Astrocyte (in vitro differentiated cells and primary cell): Measurements from ENCODE around the gene LOXL4. TPM values are rescaled to one million over a fixed set of nuclear protein-coding genes. Genes with fewer than 3 reads are reported as not detected.

Experiments used
- DNase-seq: peaks from one replicate; pipeline ENCODE4 v3.0.0-alpha.2; 2010; ENCODE audit warnings: low read depth
- FAIRE-seq: peaks from 2 replicates; lab custom pipeline; 2011; peaks lifted over from hg19 to GRCh38; lab: Jason Lieb, UNC
- H2AFZ ChIP-seq: 2 replicates; pipeline ENCODE4 v1.6.0; 2012; ENCODE audit warnings: low read depth, low read length, inconsistent platforms
- H3K27ac ChIP-seq: 2 replicates; pipeline ENCODE4 v1.5.1; 2011; ENCODE audit warnings: low read depth, low read length, inconsistent platforms
- H3K27me3 ChIP-seq: 2 replicates; pipeline ENCODE4 v1.6.0; 2011; ENCODE audit warnings: low read length, inconsistent platforms; ENCODE audit not compliant: insufficient read depth
- H3K36me3 ChIP-seq: 2 replicates; pipeline ENCODE4 v1.5.1; 2011; ENCODE audit warnings: low read length, inconsistent platforms; ENCODE audit not compliant: insufficient read depth
- H3K4me1 ChIP-seq: 2 replicates; pipeline ENCODE4 v1.5.1; 2011; ENCODE audit warnings: low read length, inconsistent platforms; ENCODE audit not compliant: insufficient read depth
- H3K4me2 ChIP-seq: 2 replicates; pipeline ENCODE4 v1.6.0; 2012; ENCODE audit warnings: low read length, inconsistent platforms
- H3K4me3 ChIP-seq: 2 replicates; pipeline ENCODE4 v1.5.1; 2011; ENCODE audit warnings: low read depth, mild to moderate bottlenecking, low read length, inconsistent platforms; ENCODE audit not compliant: insufficient read depth
- H3K79me2 ChIP-seq: 2 replicates; pipeline ENCODE4 v1.6.0; 2012; ENCODE audit warnings: mild to moderate bottlenecking, low read length, inconsistent platforms; ENCODE audit not compliant: insufficient read depth
- H3K9ac ChIP-seq: 2 replicates; pipeline ENCODE4 v1.6.0; 2012; ENCODE audit warnings: mild to moderate bottlenecking, low read length, inconsistent platforms
- H3K9me3 ChIP-seq: 2 replicates; pipeline ENCODE4 v1.5.1; 2012; ENCODE audit warnings: low read depth, mild to moderate bottlenecking, low read length, inconsistent platforms; ENCODE audit not compliant: insufficient read depth
- H4K20me1 ChIP-seq: 2 replicates; pipeline ENCODE4 v1.6.0; 2012; ENCODE audit warnings: low read length, inconsistent platforms; ENCODE audit not compliant: insufficient read depth
- H3K27ac Mint-ChIP-seq: one replicate; pipeline ENCODE4 v1.8.0; 2021; ENCODE audit warnings: mild to moderate bottlenecking, mixed read lengths; ENCODE audit not compliant: unreplicated experiment
- H3K27me3 Mint-ChIP-seq: one replicate; pipeline ENCODE4 v1.8.0; 2021; ENCODE audit warnings: low read depth, mixed read lengths; ENCODE audit not compliant: unreplicated experiment
- H3K36me3 Mint-ChIP-seq: one replicate; pipeline ENCODE4 v1.8.0; 2021; ENCODE audit warnings: low read depth, mixed read lengths; ENCODE audit not compliant: unreplicated experiment
- H3K4me1 Mint-ChIP-seq: one replicate; pipeline ENCODE4 v1.8.0; 2021; ENCODE audit warnings: low read depth, mixed read lengths; ENCODE audit not compliant: unreplicated experiment
- H3K4me3 Mint-ChIP-seq: one replicate; pipeline ENCODE4 v1.8.0; 2021; ENCODE audit warnings: mild to moderate bottlenecking, moderate library complexity, mixed read lengths; ENCODE audit not compliant: unreplicated experiment
- H3K9me3 Mint-ChIP-seq: one replicate; pipeline ENCODE4 v1.8.0; 2021; ENCODE audit warnings: mild to moderate bottlenecking, mixed read lengths; ENCODE audit not compliant: unreplicated experiment
- EZH2 ChIP-seq: IDR thresholded peaks from 2 replicates; pipeline ENCODE4 v1.6.1; 2012; ENCODE audit warnings: mild to moderate bottlenecking, low read length, inconsistent platforms; ENCODE audit not compliant: insufficient read depth
- total RNA-seq: library from RNA; stranded (reverse); gene quantifications from 2 replicates; pipeline ENCODE4 v1.2.1, GENCODE V29; 2021
- TF ChIP-seq, protein P1 (sequence below): IDR thresholded peaks from 2 replicates; pipeline ENCODE4 v1.5.1; 2011; ENCODE audit warnings: low read depth, mild to moderate bottlenecking, inconsistent platforms, low read length, moderate library complexity; ENCODE audit not compliant: insufficient read depth

Gene LOXL4
- total RNA-seq, 1 donor from 2014 or later = 26.6 TPM

- Histone ChIP-seq H2AFZ (no peak overlapping the region), H3K79me2 (peaks cover 29% of the 10 kb centered on the region), H3K9me3 (no peaks in the 10 kb centered on the region), H3K4me2 (no peak overlapping the region), H3K4me3 (no peak overlapping the region), H3K4me1 (no peaks in the 10 kb centered on the region), H3K27ac (no peak overlapping the region), H3K27me3 (no peaks in the 10 kb centered on the region), H3K36me3 (no peaks in the 10 kb centered on the region), H4K20me1 (peaks cover 33% of the 10 kb centered on the region), H3K9ac (no peak overlapping the region)
- Mint-ChIP-seq H3K27me3 (no peaks in the 10 kb centered on the region), H3K9me3 (no peaks in the 10 kb centered on the region), H3K36me3 (peaks cover 4% of the 10 kb centered on the region), H3K4me1 (no peaks in the 10 kb centered on the region), H3K4me3 (no peak overlapping the region), H3K27ac (no peak overlapping the region)
- DNase-seq = no peak
- TF ChIP-seq, protein P1, sequence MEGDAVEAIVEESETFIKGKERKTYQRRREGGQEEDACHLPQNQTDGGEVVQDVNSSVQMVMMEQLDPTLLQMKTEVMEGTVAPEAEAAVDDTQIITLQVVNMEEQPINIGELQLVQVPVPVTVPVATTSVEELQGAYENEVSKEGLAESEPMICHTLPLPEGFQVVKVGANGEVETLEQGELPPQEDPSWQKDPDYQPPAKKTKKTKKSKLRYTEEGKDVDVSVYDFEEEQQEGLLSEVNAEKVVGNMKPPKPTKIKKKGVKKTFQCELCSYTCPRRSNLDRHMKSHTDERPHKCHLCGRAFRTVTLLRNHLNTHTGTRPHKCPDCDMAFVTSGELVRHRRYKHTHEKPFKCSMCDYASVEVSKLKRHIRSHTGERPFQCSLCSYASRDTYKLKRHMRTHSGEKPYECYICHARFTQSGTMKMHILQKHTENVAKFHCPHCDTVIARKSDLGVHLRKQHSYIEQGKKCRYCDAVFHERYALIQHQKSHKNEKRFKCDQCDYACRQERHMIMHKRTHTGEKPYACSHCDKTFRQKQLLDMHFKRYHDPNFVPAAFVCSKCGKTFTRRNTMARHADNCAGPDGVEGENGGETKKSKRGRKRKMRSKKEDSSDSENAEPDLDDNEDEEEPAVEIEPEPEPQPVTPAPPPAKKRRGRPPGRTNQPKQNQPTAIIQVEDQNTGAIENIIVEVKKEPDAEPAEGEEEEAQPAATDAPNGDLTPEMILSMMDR = no peak
- TF ChIP-seq EZH2 = no peak
- FAIRE-seq = no peak
Observed at GRCh38 chr10:98215373-98215772, 52.6 kb downstream of the LOXL4 start.

- Mint-ChIP-seq H3K4me3 (no peak overlapping the region), H3K9me3 (no peaks in the 10 kb centered on the region), H3K27ac (no peak overlapping the region), H3K36me3 (peaks cover 4% of the 10 kb centered on the region), H3K27me3 (no peaks in the 10 kb centered on the region), H3K4me1 (peaks cover 6% of the 10 kb centered on the region)
- Histone ChIP-seq H3K4me2 (no peak overlapping the region), H3K4me1 (no peaks in the 10 kb centered on the region), H3K9ac (no peak overlapping the region), H3K27me3 (no peaks in the 10 kb centered on the region), H3K79me2 (peaks cover 16% of the 10 kb centered on the region), H3K4me3 (no peak overlapping the region), H4K20me1 (peaks cover 25% of the 10 kb centered on the region), H3K36me3 (peaks cover 5% of the 10 kb centered on the region), H2AFZ (no peak overlapping the region), H3K9me3 (no peaks in the 10 kb centered on the region), H3K27ac (no peak overlapping the region)
- DNase-seq = no peak
- FAIRE-seq = no peak
- TF ChIP-seq, protein P1 = no peak
- TF ChIP-seq EZH2 = no peak
Observed at GRCh38 chr10:98213740-98214139, 54.3 kb downstream of the LOXL4 start.

- Histone ChIP-seq H3K4me2 (no peak overlapping the region), H3K9me3 (no peaks in the 10 kb centered on the region), H3K9ac (no peak overlapping the region), H3K27me3 (no peaks in the 10 kb centered on the region), H3K36me3 (peaks cover 9% of the 10 kb centered on the region), H4K20me1 (peaks cover 21% of the 10 kb centered on the region), H2AFZ (no peak overlapping the region), H3K4me3 (no peak overlapping the region), H3K4me1 (no peaks in the 10 kb centered on the region), H3K79me2 (peaks cover 6% of the 10 kb centered on the region), H3K27ac (no peak overlapping the region)
- H3K9me3 Mint-ChIP-seq = no peaks in the 10 kb centered on the region
- H3K36me3 Mint-ChIP-seq = peaks cover 7% of the 10 kb centered on the region
- TF ChIP-seq, protein P1 = no peak
- TF ChIP-seq EZH2 = no peak
- H3K4me3 Mint-ChIP-seq = no peak overlapping the region
- peaks cover 7% of the 10 kb centered on the region for H3K4me1 Mint-ChIP-seq
- FAIRE-seq = no peak
- H3K27ac Mint-ChIP-seq = no peak overlapping the region
- no peaks in the 10 kb centered on the region for H3K27me3 Mint-ChIP-seq
- DNase-seq = no peak
Observed at GRCh38 chr10:98212196-98212595, 55.8 kb downstream of the LOXL4 start.
